Suprapubic skin (tissue), 4 donors: ENCODE results near the gene L3MBTL1. TPM values are rescaled to one million over a fixed set of nuclear protein-coding genes. Genes with fewer than 3 reads are reported as not detected.

ENCODE experiments used
- DNase-seq, 2 donors: peaks; one replicate each; pipeline ENCODE4 v3.0.0-alpha.2; 2019; ENCODE audit warnings: low spot score in 2 of 2
- H3K27ac ChIP-seq: fragments of 200-600 bp; sonication (generic); one replicate; pipeline ENCODE4 v1.5.1; 2019
- H3K27me3 ChIP-seq: fragments of 200-600 bp; sonication (generic); one replicate; pipeline ENCODE4 v1.5.1; 2019
- H3K36me3 ChIP-seq: fragments of 200-600 bp; sonication (generic); one replicate; pipeline ENCODE4 v1.5.1; 2019
- H3K4me1 ChIP-seq: fragments of 200-600 bp; sonication (generic); one replicate; pipeline ENCODE4 v1.5.1; 2019
- H3K4me3 ChIP-seq: fragments of 200-600 bp; sonication (generic); one replicate; pipeline ENCODE4 v1.5.1; 2019; ENCODE audit warnings: mild to moderate bottlenecking
- H3K9me3 ChIP-seq: fragments of 200-600 bp; sonication (generic); one replicate; pipeline ENCODE4 v1.5.1; 2019
- CTCF ChIP-seq, 2 donors: fragments of 200-600 bp in 1 of 2; fragments of 450-650 bp in 1 of 2; sonication (generic) in 1 of 2; IDR thresholded peaks; one replicate each; pipeline ENCODE4 v1.5.1; 2016 to 2019; ENCODE audit warnings: antibody characterized with exemption in 2 of 2, mild to moderate bottlenecking in 1 of 2, moderate library complexity in 1 of 2
- EP300 ChIP-seq: sonication (generic); formaldehyde crosslinking; IDR thresholded peaks from one replicate; pipeline ENCODE4 v1.6.1; 2017; ENCODE audit warnings: antibody characterized with exemption
- POLR2A ChIP-seq, 2 donors: fragments of 450-650 bp; IDR thresholded peaks; one replicate each; pipeline ENCODE4 v1.6.1; 2017; ENCODE audit warnings: antibody characterized with exemption in 2 of 2, mild to moderate bottlenecking in 2 of 2, moderate library complexity in 2 of 2
- POLR2AphosphoS5 ChIP-seq, 3 donors: sonication (generic); formaldehyde crosslinking; IDR thresholded peaks; one replicate each; pipeline ENCODE4 v1.6.1; 2017; ENCODE audit warnings: antibody characterized with exemption in 3 of 3
- WGBS: methylation state at CpG from one replicate; pipeline ENCODE4 v1.1.5; 2018; 5-methylcytosine and 5-hydroxymethylcytosine counted together
- total RNA-seq, 4 donors: library from RNA; depleted of rRNA; stranded (reverse); fragments of >200 nt; gene quantifications; one replicate each; pipeline ENCODE4 v1.1.0, GENCODE V29; 2016

Gene L3MBTL1
- total RNA-seq, 4 donors from 2014 or later = 8.9 to 39.7 (median 14.6) TPM

GRCh38 chr20:43549416-43550065, 42.0 kb downstream of the L3MBTL1 start:
- H3K9me3 ChIP-seq = no peaks in the 10 kb centered on the region
- WGBS = 76% methylated on average over 4 of the region's 4 CpGs
- H3K4me1 ChIP-seq = no peaks in the 10 kb centered on the region
- H3K27me3 ChIP-seq = no peaks in the 10 kb centered on the region
- no peak for DNase-seq
- H3K36me3 ChIP-seq = peaks cover 4% of the 10 kb centered on the region
- no peak overlapping the region for H3K27ac ChIP-seq
- no peak overlapping the region for H3K4me3 ChIP-seq
- TF ChIP-seq CTCF (IDR thresholded peaks at IDR 0.05) (no peak), EP300 (no peak), POLR2AphosphoS5 (IDR thresholded peaks at IDR 0.05) (no peak), POLR2A (IDR thresholded peaks at IDR 0.05) (no peak)

DNA sequence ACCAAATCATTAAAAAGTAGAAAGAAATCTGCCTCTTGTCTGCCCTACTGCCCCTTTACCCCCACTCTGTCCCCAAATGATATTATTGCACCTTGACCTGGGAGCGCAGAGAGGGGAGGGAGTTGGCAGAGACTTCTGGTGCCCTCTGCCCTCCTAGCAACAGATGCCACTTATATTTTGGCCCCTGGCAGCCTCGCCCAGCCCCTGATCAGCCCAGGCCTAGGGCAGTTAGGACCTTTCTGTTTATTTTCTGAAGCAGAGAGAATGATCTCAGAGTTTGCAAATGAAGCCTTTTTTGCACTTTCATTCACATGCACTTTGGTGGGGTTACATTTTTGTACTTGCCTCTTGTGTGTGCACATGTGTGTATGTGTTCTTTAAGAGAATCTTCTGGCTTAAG, 43.0 kb downstream of the L3MBTL1 start:
- H3K4me3 ChIP-seq = no peak overlapping the region
- H3K36me3 ChIP-seq = no peaks in the 10 kb centered on the region
- H3K4me1 ChIP-seq = no peaks in the 10 kb centered on the region
- WGBS = 94% methylated on average over 2 of the region's 2 CpGs
- no peaks in the 10 kb centered on the region for H3K27me3 ChIP-seq
- TF ChIP-seq POLR2A (IDR thresholded peaks at IDR 0.05) (no peak), POLR2AphosphoS5 (IDR thresholded peaks at IDR 0.05) (no peak), CTCF (IDR thresholded peaks at IDR 0.05) (no peak), EP300 (no peak)
- H3K9me3 ChIP-seq = no peaks in the 10 kb centered on the region
- DNase-seq = no peak
- H3K27ac ChIP-seq = no peak overlapping the region

DNA sequence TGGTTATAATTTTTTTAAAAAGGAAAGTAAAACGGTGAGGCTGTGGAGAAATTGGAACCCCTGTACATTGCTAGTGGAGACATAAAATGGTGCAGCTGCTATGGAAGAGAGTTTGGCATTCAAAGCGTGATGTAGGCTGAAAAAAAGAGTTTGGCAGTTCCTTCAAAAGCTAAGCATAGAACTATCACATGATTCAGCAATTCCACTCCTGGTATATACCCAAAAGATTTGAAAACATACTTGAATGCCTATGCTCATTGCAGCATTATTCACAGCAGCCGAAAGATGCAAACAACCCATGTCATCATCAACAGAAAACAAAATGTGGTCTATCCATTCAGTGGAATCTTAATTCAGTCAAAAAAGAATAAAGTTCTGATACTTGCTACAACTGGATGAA, 46.9 kb downstream of the L3MBTL1 start:
- Histone ChIP-seq H3K9me3 (no peaks in the 10 kb centered on the region), H3K27me3 (no peaks in the 10 kb centered on the region), H3K4me1 (no peaks in the 10 kb centered on the region), H3K4me3 (no peak overlapping the region), H3K36me3 (no peaks in the 10 kb centered on the region), H3K27ac (no peak overlapping the region)
- 80% methylated on average over 3 of the region's 3 CpGs for WGBS
- no peak for DNase-seq
- TF ChIP-seq POLR2AphosphoS5 (IDR thresholded peaks at IDR 0.05) = no peak

DNA sequence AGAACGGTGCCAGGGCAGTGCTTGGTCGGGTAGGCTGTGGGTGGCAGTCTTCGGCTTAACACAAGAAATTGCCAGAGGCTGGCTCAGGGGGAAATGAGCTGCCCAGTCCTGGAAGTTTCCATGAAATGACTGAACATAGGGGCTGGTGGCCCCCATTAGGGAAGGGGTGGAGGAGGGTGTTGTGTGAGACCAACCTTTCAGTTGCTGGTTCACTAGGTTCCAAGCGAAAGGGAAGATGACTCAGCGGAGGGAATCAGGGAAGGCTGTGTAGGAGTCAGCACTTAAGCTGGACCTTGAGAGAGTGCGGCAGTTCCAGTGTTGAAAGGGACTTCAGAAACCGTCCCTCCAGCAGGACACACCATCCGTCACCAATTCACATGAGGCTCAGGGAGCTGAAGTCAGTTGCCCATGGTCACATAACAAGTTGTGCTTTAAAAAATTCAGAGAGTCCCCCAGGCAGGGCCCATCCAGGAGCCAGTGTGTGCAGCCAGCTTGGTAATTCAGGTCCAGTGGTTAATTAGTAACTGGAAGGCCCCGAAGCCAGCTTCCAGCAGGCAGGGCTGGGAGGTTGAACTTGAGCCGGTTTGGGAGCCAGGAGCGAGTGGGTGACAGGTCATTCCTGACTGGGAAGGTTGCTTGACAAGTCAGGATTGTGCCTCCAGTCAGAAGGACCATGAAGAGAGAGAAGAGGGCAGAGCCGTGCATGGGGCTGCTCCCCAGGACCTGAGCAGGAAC, 51.1 kb downstream of the L3MBTL1 start, which contains the start of gene SGK2:
SGK2 (plus strand) TSS at position 616 of the 735 bp plus-strand sequence. CDS start 7,469 bp downstream, outside the sequence.
- no peak for TF ChIP-seq EP300
- TF ChIP-seq CTCF (IDR thresholded peaks at IDR 0.05) = no peak
- no peak for TF ChIP-seq POLR2AphosphoS5 (IDR thresholded peaks at IDR 0.05)
- TF ChIP-seq POLR2A (IDR thresholded peaks at IDR 0.05) = no peak
- 86% methylated on average over 12 of the region's 12 CpGs for WGBS
- Histone ChIP-seq H3K36me3 (no peaks in the 10 kb centered on the region), H3K27me3 (no peaks in the 10 kb centered on the region), H3K27ac (no peak within 1 kb of the TSS), H3K9me3 (no peaks in the 10 kb centered on the region), H3K4me3 (no peak within 1 kb of the TSS), H3K4me1 (no peaks in the 10 kb centered on the region)
- no peak for DNase-seq

DNA sequence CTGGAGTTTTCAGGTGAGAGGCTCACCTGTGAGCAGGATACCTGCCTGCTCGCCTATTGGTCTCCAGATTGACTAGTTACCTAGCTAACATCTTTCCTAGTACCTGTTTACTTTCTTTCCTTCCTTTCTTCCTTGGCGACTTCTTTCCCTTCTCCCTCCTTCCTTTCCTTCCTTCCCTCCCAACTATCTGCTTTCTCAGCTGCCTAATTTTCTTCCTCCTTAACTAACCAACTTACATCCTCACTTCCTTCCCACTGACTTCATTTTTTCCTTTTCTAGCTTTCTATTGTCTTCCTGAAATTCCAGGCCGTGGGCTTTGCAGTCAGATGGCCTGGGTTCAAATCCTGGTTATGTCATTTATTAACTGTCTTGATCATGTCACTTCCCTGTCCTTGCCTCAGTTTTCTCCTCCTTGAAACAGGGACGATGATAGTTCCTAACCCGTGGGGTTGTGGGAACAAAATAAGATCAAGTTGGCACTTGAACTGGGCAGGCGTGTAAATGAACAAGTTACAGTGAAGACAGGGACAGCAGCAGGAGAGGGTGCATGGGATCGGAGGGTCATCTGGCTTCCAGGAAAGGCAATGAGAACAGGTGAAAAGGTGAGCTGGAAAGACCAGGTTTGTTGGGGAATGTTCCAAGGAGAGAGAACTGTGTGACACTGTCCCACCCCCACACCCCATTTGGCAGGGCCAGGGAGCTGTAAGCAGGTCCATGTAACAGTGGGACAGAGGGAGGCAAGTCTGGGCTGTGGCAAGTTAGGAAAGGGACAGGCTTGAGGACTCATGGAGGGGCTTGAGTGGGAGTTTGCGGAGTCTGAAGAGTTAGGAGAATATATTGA, 51.9 kb downstream of the L3MBTL1 start:
- TF ChIP-seq POLR2A (IDR thresholded peaks at IDR 0.05) (no peak), EP300 (no peak), POLR2AphosphoS5 (IDR thresholded peaks at IDR 0.05) (no peak), CTCF (IDR thresholded peaks at IDR 0.05) (no peak)
- no peak overlapping the region for H3K27ac ChIP-seq
- WGBS = 86% methylated on average over 8 of the region's 8 CpGs
- no peaks in the 10 kb centered on the region for H3K36me3 ChIP-seq
- H3K4me3 ChIP-seq = no peak overlapping the region
- H3K9me3 ChIP-seq = no peaks in the 10 kb centered on the region
- no peak for DNase-seq
- no peaks in the 10 kb centered on the region for H3K4me1 ChIP-seq
- no peaks in the 10 kb centered on the region for H3K27me3 ChIP-seq
